ENCODE data around the gene BBLN. TPM values are rescaled to one million over a fixed set of nuclear protein-coding genes. Genes with fewer than 3 reads are reported as not detected.

The BBLN gene
- total RNA-seq, 2 donors from 2014 or later: 65.7 to 82.1 TPM

GRCh38 chr9:128206916-128207910, 47.1 kb downstream of the BBLN start:
- no peak for DNase-seq
- TF ChIP-seq CTCF (conservative IDR thresholded peaks at IDR 0.05): no peak
- Histone ChIP-seq H3K36me3 (ENCODE audit: control insufficient read depth, insufficient read depth, low read length) (no peaks in the 10 kb centered on the region), H3K27me3 (ENCODE audit: control insufficient read depth, insufficient read depth, low read length, poor library complexity, severe bottlenecking) (no peaks in the 10 kb centered on the region), H3K4me1 (ENCODE audit: control insufficient read depth, insufficient read depth, low read length) (peaks cover 5% of the 10 kb centered on the region), H3K9me3 (ENCODE audit: control insufficient read depth, low read length) (no peaks in the 10 kb centered on the region), H3K27ac (ENCODE audit: low read depth, low read length) (no peak overlapping the region), H3K4me3 (ENCODE audit: low read length) (no peak overlapping the region), H3K9ac (ENCODE audit: extremely low read depth, low read length, poor library complexity, severe bottlenecking) (no peak overlapping the region)
- Mint-ChIP-seq H3K4me3 (no peak overlapping the region), H3K9me3 (no peaks in the 10 kb centered on the region), H3K27me3 (ENCODE audit: insufficient read depth) (peaks cover 4% of the 10 kb centered on the region), H3K36me3 (ENCODE audit: low read depth) (no peaks in the 10 kb centered on the region), H3K4me1 (peaks cover 12% of the 10 kb centered on the region), H3K27ac (no peak overlapping the region)
- WGBS, 2 experiments (ENCODE audit: insufficient coverage in 1 of 2, insufficient read length in 1 of 2): 92% methylated on average over 9 to 15 of the region's 15 CpGs

GRCh38 chr9:128208386-128208785, 48.3 kb downstream of the BBLN start:
- TF ChIP-seq CTCF (conservative IDR thresholded peaks at IDR 0.05): no peak
- Mint-ChIP-seq H3K27ac (peak overlapping the region; percentile 2), H3K27me3 (ENCODE audit: insufficient read depth) (peaks cover 4% of the 10 kb centered on the region)

DNA sequence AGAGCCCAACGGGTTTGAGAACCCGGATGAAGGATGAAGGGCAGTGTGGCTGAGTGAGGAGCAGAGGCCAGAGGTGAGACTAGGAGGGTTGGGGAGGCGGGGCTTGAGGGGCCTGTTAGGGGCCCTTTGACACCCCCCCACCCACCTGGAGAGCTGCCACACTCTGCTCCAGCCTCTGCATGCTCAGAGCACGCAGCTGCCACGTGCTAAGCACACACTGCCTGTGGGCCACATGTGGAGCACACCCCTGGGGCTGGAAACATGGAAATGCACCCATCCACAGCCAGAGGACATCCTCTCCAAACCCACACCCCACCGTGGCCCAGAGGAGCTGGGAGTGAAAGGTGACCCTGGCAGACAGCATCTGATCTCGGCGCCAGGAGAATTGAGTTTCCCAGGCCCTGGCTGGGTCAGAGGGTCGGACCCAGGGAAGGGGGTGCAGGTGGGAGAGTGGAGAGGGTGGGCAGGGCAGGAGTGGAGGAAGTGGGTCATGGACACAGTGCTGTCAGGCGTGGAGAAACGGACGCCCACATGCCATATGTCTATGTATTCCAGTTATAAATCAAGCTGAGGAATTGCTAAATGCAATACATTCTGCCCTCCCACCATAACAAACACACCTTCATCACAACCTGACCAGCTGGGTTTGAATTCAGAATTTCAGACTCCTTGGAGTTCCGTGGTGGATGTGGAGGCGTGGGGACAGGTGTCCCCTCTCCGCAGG, 49.0 kb downstream of the BBLN start:
- Histone ChIP-seq H3K4me1 (ENCODE audit: control insufficient read depth, insufficient read depth, low read length) (peaks cover 5% of the 10 kb centered on the region), H3K9me3 (ENCODE audit: control insufficient read depth, low read length) (no peaks in the 10 kb centered on the region), H3K4me3 (ENCODE audit: low read length) (no peak overlapping the region), H3K27me3 (ENCODE audit: control insufficient read depth, insufficient read depth, low read length, poor library complexity, severe bottlenecking) (no peaks in the 10 kb centered on the region), H3K9ac (ENCODE audit: extremely low read depth, low read length, poor library complexity, severe bottlenecking) (no peak overlapping the region), H3K27ac (ENCODE audit: low read depth, low read length) (no peak overlapping the region), H3K36me3 (ENCODE audit: control insufficient read depth, insufficient read depth, low read length) (no peaks in the 10 kb centered on the region)
- H3K4me1 Mint-ChIP-seq: peaks cover 12% of the 10 kb centered on the region
- peaks cover 4% of the 10 kb centered on the region for H3K27me3 Mint-ChIP-seq (ENCODE audit: insufficient read depth)
- H3K27ac Mint-ChIP-seq: no peak overlapping the region
- no peak for DNase-seq
- no peaks in the 10 kb centered on the region for H3K9me3 Mint-ChIP-seq
- H3K4me3 Mint-ChIP-seq: no peak overlapping the region
- TF ChIP-seq CTCF (conservative IDR thresholded peaks at IDR 0.05): no peak
- H3K36me3 Mint-ChIP-seq (ENCODE audit: low read depth): no peaks in the 10 kb centered on the region
- WGBS, 2 experiments (ENCODE audit: insufficient coverage in 1 of 2, insufficient read length in 1 of 2): 87 to 88% methylated on average over 11 to 15 of the region's 15 CpGs

More at GRCh38 chr9:128208386-128208785, 48.3 kb downstream of the BBLN start:
- Mint-ChIP-seq H3K4me1 (peaks cover 12% of the 10 kb centered on the region), H3K9me3 (no peaks in the 10 kb centered on the region), H3K4me3 (no peak overlapping the region), H3K36me3 (ENCODE audit: low read depth) (no peaks in the 10 kb centered on the region)
- H3K36me3 ChIP-seq (ENCODE audit: control insufficient read depth, insufficient read depth, low read length): no peaks in the 10 kb centered on the region
- no peaks in the 10 kb centered on the region for H3K27me3 ChIP-seq (ENCODE audit: control insufficient read depth, insufficient read depth, low read length, poor library complexity, severe bottlenecking)
- no peak for DNase-seq
- H3K4me1 ChIP-seq (ENCODE audit: control insufficient read depth, insufficient read depth, low read length): peaks cover 5% of the 10 kb centered on the region
- WGBS, 2 experiments (ENCODE audit: insufficient coverage in 1 of 2, insufficient read length in 1 of 2): 93 to 100% methylated on average over 3 to 7 of the region's 7 CpGs
- H3K9me3 ChIP-seq (ENCODE audit: control insufficient read depth, low read length): no peaks in the 10 kb centered on the region
- H3K27ac ChIP-seq (ENCODE audit: low read depth, low read length): no peak overlapping the region
- H3K4me3 ChIP-seq (ENCODE audit: low read length): no peak overlapping the region
- no peak overlapping the region for H3K9ac ChIP-seq (ENCODE audit: extremely low read depth, low read length, poor library complexity, severe bottlenecking)

All from endodermal cell (in vitro differentiated cells).